Anterior cingulate cortex (tissue), 58 donors: Measurements from ENCODE around the gene MBNL2.

Source experiments
- DNase-seq, 58 donors: peaks; one replicate each; lab custom pipeline; 2025; lab: John Stamatoyannopoulos, UW

Gene MBNL2

DNA sequence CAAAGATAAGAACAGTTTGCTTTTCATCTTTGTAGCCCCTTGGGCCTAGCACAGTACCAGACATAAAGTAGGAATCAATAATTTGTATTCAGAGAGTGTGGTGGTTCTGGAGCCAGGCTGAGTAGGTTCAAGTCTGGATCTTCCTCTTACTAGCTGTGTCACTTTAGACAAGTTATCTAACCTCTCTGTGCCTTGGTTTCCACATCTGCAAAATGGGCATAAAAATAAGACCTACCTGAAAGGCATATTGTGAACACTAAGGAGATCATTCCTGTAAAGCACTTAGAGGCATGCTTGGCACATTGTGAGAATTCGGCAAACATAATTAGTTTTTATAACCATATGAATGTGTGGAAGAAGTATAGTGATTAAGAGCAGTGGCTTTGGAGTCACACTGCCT, 95.8 kb downstream of the MBNL2 start:
- no peak for DNase-seq

DNA sequence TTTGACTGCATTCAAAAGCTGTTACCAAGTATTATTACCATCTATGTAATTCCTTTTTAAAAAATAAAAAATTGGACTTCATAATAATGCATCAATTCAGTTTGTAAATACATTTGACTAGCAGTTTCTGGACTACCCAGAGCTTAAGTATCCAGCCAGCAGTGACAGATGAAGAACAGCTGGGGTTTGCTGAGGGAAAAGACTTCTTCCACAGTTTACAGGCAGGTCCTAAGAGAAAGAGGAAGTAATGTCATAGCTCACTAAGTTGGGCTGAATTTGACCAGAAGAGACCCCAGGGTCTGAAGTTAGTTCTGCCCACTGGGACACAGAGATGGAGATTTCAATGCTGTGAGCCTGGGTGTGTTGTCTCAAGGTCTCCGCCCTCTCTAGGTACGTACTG, 96.4 kb downstream of the MBNL2 start:
- no peak for DNase-seq

DNA sequence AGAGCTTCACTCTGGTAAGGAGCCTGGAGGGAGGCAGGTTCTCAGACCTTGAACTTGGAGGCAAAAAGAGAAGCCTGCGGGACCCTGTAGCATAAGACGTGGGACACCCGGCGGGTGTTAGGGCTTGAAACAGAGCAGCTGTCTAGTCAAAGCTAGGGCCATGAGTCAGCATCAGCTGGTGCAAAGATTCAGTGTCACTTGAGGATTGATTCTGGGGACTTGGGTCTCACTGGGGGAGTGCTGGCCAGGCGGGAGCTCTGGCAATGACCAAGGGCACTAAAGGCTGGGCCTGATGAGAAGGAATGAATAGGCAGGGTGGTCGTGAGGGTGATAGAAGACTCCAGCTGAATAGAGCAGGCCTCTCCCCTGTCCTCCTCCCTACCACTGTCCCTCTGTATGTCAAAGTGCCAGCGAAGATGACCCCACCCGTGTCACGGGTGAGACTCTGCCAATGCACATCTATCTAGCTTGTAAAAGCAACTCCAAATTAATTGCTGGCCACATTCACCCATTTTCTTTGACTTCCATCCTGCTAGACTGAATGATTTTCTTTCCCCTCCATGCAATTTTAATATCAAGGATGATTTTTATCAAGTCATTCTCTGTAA, 97.1 kb downstream of the MBNL2 start:
- peak in 16 of 58 donors; percentile 18 to 72 (median 36) for DNase-seq

DNA sequence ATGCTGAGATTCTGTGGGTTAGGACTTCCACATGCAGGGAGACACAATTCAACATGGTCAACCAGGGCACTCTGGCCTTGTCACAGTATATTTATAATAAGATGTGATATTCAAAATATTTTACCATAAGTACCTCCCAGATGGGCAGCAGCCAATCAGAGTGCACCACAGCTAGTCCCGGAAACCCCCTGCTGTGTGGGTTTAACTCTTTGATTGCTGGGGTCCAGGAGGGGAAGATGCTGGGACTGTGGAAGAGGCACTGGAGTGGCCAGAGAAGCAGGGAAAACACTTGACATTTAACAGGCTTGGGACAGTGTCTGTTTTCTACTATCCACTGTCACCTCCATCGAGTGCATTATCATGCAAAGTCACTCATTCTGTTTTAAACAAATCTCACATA, 99.0 kb downstream of the MBNL2 start:
- no peak for DNase-seq

DNA sequence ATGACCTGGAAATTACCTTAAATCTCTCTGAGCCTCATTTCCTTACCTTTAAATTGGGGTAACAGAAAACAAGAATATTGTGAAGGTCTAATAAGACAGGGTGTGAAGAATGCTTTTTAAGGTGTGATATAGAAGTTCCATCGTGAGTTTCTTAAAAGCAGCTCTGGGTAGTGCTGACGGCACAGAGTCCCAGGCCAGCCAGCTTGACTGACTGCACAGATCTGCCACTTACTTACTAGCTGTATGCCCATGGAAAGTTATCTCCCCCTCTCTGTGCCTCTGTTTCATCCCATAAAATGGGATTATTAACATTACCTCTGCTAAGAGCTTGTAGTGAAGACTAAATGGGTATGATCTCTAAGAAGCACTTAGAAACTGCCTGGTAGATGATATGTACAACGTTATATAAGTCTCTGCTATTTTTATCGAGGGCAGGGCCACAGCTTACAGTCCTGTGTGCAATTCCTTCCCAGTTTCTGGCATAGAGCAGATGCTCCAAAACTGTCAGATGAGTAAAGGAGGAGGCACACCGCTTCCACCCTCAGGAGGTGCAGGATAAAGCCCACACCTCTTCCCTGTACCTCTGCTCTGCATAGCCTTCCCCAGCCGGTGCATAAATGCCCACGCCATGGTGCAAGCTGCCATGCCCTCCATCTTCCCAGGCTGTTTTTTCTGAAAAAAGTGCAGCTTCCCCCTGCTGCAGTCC, 99.6 kb downstream of the MBNL2 start:
- peak in 8 of 58 donors; percentile 3 to 43 (median 32) for DNase-seq

DNA sequence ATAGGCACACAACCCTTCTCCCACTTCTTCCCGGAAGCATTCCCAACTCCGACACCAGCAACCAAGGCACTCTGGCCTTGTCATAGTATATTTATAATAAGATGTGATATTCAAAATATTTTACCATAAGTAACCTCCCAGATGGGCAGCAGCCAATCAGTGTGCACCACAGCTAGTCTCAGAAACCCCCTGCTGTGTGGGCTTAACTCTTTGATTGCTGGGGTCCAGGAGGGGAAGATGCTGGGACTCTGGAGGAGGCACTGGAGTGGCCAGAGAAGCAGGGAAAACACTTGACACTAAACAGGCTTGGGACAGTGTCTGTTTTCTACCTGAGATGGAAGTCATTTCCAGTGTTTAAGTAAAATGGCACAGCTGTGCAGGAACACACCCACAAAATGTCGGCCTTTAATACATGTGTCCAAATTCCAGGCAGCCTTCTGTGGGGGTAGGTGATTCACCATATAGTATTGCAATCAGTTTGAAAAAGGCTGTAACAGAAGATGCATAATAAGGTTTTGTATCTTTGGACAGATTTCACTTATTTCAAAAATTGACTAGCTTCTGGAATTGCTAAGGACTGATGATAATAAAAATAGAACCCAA, 100.7 kb downstream of the MBNL2 start:
- DNase-seq: no peak

DNA sequence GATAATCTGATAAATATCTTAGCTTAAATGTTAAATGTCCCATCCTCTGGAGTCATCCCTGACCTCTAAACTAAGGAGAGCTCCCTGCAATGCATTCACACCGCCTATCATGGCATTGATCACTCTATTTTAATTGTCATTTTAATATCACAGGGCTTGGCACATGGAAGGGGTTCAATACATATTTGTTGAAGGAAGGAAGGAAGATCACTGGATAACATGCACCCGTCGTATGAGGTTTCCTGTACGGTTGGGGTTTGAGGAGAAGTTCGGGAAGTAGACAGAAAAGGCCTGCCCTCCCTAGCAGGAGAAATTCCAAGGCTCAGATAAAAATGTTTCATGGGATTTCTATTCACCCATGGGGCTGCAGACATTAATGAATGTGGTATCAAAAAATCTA, 102.0 kb downstream of the MBNL2 start:
- DNase-seq: no peak

DNA sequence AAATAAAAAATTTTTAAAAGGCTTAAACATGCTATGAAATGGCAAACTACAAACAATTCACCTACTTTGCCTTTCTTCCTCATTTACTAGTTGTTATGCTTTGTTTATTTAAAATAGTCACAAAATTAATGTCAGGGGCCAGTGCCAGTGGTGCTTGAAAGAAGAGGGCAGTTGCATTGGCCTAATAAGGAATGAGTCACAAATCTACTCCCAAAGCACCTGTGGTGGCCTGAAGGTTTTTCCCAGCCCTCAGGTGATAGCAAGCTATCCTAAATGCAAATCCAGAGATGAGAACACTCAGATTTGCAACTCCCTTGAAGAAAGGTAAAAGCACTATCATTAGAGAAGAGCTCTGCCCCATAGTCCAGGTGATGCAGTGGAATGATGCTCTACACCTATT, 103.6 kb downstream of the MBNL2 start:
- DNase-seq: no peak

DNA sequence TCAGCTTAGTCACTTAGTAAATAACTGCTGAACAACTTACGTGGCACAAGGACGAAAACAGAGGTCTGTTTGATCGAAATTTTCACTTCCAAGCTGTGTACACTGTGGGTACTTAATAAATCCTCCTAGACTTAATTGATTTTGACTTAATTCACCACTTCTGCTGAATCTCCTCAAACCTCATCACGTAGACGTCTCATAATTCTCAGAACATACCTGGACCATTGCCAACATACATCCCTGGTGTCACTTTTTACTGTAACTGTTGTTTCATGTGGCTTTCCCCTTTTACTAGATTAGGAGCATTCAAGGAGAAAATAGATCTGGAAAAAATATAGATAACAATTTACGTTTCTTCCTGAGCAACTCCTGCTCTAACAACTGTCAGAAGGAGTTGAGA, 105.0 kb downstream of the MBNL2 start:
- DNase-seq: no peak

DNA sequence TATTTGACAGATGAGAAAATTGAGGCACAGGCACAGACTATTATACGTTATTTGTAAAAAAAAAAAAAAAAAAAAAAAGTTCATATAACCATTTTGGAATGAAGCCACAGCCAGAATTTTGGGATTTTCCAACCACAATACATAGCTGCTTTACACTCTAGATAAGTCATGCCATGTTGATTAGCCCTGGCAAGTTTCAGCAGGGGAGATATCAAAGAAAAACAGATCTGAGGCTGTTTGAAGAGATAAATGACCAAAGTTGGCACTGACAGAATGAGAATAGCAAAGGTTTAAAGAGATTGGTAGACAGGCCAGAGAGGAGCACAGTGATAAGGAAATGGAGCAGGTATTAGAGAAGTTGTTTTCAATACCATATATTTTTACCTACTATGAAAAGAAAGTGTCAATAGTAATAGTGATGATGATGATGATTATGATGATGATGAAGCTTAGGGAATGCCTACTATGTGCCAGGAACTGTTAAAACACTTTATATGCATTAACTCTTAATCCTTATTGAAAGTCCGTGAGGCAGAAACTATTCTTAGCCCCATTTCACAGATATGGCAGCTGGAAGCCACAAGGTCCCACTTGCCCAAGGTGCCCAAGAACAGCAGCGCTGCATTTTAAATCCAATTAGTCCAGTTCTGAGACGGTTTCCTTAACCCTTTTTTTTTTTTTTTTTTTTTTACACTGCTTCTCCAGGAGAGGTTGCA, 105.5 kb downstream of the MBNL2 start:
- DNase-seq: no peak

DNA sequence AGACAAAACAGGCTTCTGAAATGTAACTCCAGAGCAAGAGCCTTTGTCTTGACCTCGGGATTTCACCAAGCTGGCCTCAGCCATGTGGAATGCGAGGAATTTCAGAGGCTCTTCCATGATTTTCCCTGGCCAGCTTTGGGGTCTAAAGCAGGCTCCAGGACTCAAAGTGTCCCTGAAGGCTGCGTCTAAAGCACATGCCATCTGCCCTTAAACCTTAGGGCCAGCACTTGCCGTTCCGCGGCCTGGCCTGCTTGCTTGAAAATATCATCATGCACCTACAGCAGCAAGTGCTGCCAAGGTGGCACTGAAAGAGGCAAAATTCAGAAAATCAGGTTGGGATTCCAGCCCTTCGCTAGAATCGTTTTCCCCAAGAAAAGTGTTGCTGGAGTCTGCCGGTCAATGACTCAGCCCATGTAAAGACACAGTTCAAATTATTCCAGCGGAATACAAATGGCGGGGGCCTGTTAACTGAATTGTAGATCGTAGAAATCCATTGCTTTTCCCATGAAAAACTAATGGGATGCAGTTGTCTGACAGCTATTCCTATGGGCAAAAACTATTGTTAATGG, 106.2 kb downstream of the MBNL2 start:
- no peak for DNase-seq

DNA sequence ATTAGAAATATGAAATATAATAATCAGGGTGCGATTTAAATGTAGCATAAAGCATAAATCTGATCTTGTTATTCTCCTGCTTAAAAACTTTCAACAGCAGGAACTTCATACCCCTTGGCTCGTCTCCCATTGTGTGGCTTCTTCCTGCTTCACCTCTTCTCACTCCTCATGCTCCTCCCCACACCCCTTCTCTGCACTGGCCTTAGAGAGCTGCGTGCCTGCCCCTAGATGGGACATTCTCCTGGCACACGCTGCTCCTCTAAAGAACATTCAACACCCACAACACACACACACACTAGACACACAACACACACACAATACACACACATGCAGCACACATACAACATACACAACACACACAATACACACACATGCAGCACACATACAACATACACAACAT, 107.2 kb downstream of the MBNL2 start:
- DNase-seq: no peak

DNA sequence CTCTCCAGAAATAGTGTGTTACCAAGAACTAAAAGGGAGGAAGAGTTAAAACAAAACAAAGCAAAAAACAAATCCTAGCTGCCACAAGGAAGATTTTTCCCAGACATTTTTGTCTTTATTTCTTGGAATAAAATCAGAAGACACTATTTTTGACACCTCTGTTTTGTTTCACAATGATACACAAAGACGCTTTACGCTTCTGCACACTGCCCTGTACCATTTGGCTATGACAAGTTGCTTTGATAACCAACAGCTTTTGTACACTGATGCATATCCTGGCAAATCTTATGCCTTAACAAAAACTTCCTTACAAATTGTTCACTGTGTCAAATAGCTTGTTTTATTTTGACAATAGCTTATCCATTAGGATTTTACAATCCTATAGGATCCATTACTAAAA, 108.3 kb downstream of the MBNL2 start:
- DNase-seq: no peak

DNA sequence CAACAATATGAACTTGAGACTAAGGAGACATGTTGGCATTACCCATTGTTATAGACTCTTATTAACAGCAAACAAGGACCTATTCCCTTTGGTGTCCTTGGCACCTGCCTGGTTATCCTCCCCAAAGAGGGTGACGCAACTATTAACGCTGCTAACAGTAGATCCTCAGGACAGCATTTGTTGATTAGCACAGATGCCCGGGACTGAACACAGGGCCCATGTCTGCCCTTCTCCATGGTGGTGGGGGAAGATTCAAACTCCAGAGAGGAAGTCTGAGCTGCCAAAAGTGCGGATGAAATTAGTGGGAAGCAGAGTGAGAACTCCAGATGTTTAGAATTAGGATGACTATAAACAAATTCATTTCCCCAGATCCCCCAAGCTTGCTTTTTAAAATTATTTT, 110.6 kb downstream of the MBNL2 start:
- DNase-seq: no peak

DNA sequence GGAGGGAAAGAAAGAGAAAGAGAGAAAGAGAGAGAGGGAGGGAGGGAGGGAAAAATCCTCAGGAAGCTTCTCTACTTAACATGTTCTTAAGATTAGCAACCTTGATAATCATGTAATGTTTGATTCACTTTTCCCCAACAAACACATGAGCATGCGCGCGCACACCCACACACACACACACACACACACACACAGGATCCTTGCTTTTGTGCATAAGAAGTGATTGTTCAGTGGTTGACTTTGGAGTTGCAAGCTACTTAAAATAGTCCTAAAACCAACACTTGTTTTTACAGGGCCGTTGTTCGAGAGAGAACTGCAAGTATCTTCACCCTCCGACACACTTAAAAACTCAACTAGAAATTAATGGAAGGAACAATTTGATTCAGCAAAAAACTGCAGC, 111.8 kb downstream of the MBNL2 start:
- no peak for DNase-seq

DNA sequence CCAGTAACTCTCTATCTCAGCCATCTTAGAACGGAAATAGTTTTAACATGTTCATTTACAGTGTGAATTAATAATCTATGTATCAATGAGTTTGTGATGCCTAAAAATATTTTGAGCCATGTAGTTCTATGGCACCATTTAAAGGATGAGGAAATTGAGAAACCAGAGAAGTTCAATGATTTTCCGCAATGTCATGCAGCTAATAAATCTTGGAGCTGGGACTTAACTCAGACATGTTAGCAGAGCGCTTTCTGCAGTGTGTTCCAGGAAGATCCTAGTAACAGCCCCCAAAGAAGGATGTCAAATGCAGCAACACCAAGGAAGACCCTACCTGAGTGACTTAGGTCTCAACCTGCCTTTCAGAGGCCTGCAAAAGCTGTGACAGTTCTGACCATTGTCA, 112.6 kb downstream of the MBNL2 start:
- no peak for DNase-seq

DNA sequence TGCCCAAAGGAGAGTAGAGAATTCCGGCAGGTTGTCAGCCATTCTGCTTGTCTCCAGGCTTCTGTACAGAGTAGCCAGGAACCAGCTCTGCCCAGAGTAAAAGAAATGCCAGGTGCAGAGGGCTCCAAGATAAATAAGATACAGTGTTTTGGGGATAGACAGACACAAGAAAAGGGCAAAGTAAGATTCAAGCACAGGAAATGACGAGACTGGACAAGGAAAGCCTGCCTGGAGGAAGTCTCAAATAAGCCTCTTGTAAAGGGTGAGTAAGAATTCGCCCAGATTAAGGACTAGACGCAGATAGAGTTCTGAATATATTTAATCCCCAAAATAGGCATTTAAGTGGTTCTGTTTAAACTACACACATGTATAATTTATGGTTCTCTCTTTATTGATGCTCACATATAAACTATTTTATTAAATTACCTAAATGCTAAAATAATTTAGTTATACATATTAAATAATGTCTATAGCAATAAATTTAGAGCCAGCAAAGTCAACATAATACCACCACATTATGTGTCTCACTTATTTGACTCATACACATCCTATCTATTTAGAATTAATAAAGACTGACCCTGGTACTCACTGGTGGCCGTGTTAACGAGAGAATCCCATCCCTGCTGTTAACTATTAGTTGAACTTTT, 113.5 kb downstream of the MBNL2 start:
- DNase-seq: no peak

DNA sequence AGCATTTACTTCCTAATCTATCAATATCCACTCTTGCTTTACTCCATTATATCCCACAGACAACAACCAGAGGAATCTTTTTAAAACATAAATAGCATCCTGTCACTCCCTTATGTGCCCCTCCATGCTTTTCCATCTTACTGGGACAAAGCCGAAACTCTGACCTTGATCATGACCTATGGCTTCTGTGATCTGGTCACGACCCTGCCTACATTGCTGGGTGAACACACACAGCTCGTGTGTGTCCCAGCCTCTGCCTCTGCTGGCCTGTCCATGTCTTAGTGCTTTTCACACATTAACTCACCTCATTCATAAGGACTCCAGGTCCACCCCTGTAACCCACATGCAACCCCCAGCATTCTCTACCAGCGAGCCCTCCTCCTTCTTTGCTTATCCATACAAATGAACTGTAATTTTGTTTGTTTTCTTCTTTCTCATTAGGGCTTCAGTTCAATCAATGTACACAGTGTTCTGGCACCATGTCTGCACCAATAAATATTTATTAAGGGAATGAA, 115.9 kb downstream of the MBNL2 start:
- DNase-seq: no peak

DNA sequence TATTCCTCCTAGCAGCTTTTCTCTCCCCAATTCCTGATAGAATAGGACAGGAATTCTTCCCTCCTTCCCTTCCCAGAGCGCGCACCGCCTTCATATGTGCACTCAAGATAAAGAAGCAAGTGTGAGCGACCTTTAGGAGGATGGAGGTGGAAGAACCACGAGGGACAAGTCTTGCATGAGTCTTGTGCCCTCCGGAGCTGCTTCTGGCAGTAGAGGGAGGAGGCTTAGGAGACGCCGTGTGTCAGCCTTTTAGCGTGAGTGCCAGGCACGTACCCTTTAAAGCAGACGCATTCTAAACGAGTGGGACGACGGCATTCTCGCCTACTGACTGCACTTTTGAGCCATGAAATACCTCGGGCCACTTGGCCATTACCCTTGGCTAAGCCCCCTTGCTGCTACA, 116.4 kb downstream of the MBNL2 start:
- DNase-seq: no peak
